Esophagus (tissue), 2 donors: ENCODE data around the gene VPS8. TPM values are rescaled to one million over a fixed set of nuclear protein-coding genes. Genes with fewer than 3 reads are reported as not detected.
A peak's percentile ranks its signal among the peaks of the same experiment; 100 is the strongest.

Source experiments
- H3K27ac ChIP-seq, 2 donors: one replicate each; pipeline ENCODE4 v1.5.1; 2013; ENCODE audit warnings: low read depth in 2 of 2, mild to moderate bottlenecking in 2 of 2, inconsistent platforms in 1 of 2, low read length in 1 of 2, moderate library complexity in 1 of 2
- H3K27me3 ChIP-seq, 2 donors: one replicate each; pipeline ENCODE4 v1.6.1; 2013; ENCODE audit warnings: low read length in 2 of 2, control low read depth in 1 of 2, mild to moderate bottlenecking in 1 of 2; ENCODE audit not compliant: insufficient read depth in 2 of 2, control insufficient read depth in 1 of 2
- H3K36me3 ChIP-seq, 2 donors: one replicate each; pipeline ENCODE4 v1.6.1; 2013; ENCODE audit warnings: low read length in 1 of 2; ENCODE audit not compliant: control insufficient read depth in 2 of 2, insufficient read depth in 2 of 2
- H3K4me1 ChIP-seq, 2 donors: one replicate each; pipeline ENCODE4 v1.6.1; 2013; ENCODE audit warnings: low read length in 1 of 2; ENCODE audit not compliant: control insufficient read depth in 2 of 2, insufficient read depth in 2 of 2
- H3K4me3 ChIP-seq, 2 donors: one replicate each; pipeline ENCODE4 v1.5.1; 2013; ENCODE audit warnings: low read length in 2 of 2, mild to moderate bottlenecking in 2 of 2, low read depth in 1 of 2, moderate library complexity in 1 of 2
- H3K9me3 ChIP-seq, 2 donors: one replicate each; pipeline ENCODE4 v1.6.1; 2013; ENCODE audit warnings: mild to moderate bottlenecking in 2 of 2, low read depth in 1 of 2, low read length in 1 of 2, moderate library complexity in 1 of 2; ENCODE audit not compliant: control insufficient read depth in 2 of 2, insufficient read depth in 1 of 2
- WGBS, 2 donors: extraction: QIAGEN DNeasy Blood & Tissue Kit; methylation state at CpG; one replicate each; pipeline ENCODE4 v1.1.7; 2013; 5-methylcytosine and 5-hydroxymethylcytosine counted together
- polyA plus RNA-seq, 2 donors: library from polyadenylated mRNA; stranded (reverse); fragments of 200-250 nt; gene quantifications; one replicate each; pipeline ENCODE4 v1.2.3, GENCODE V29; 2013
- donor health status: healthy with polysubstance abuse.
- donor health status: Bipolar disorder and iron deficiency.

Gene VPS8, protein sequence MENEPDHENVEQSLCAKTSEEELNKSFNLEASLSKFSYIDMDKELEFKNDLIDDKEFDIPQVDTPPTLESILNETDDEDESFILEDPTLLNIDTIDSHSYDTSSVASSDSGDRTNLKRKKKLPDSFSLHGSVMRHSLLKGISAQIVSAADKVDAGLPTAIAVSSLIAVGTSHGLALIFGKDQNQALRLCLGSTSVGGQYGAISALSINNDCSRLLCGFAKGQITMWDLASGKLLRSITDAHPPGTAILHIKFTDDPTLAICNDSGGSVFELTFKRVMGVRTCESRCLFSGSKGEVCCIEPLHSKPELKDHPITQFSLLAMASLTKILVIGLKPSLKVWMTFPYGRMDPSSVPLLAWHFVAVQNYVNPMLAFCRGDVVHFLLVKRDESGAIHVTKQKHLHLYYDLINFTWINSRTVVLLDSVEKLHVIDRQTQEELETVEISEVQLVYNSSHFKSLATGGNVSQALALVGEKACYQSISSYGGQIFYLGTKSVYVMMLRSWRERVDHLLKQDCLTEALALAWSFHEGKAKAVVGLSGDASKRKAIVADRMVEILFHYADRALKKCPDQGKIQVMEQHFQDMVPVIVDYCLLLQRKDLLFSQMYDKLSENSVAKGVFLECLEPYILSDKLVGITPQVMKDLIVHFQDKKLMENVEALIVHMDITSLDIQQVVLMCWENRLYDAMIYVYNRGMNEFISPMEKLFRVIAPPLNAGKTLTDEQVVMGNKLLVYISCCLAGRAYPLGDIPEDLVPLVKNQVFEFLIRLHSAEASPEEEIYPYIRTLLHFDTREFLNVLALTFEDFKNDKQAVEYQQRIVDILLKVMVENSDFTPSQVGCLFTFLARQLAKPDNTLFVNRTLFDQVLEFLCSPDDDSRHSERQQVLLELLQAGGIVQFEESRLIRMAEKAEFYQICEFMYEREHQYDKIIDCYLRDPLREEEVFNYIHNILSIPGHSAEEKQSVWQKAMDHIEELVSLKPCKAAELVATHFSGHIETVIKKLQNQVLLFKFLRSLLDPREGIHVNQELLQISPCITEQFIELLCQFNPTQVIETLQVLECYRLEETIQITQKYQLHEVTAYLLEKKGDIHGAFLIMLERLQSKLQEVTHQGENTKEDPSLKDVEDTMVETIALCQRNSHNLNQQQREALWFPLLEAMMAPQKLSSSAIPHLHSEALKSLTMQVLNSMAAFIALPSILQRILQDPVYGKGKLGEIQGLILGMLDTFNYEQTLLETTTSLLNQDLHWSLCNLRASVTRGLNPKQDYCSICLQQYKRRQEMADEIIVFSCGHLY (N-terminal part only)
- 10 to 100 TPM in 1 of 2 donors, 1 to 10 TPM in 1; 9.5 to 10.4 TPM for polyA plus RNA-seq

DNA sequence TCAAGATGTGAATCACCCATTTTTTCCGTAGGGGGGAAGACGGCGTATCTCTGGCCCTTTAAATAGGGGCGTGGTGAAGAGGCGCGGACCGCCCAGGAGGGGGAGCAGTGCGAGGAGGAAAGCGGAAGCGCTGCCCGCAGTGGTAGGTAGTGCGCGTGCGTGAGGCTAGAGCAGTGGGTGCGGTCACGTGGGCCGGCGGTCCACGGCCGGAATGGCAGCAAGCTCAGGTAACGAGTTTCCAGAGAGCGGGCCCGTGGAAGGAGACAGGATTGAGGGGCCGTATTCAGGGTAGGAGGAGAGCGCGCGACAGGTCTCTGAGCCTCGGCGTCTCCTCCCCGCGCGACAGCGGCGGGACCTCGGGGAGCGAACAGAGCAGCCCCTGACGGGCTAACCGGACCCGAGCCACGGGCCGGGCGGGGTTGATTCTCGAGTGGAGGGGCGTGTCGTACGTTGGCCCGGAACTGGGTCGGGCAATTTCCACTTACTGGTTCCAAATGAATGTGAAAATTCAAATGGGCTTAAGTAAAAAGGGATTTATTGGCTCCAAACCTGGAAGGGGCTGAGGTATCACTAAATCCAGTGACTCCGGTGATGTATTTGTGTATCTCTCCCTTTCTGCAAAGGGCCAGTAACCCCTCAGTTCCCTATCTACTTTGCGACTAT lies at the start of gene VPS8:
Gene VPS8 (plus strand): TSS at position 168 of the 663 bp plus-strand sequence. CDS start 12,467 bp downstream, outside the sequence.
- peak within 1 kb of the TSS; percentile 78 to 88 for H3K27ac ChIP-seq
- peaks cover 0 to 4% of the 10 kb centered on the region in 2 donors for H3K4me1 ChIP-seq
- no peaks in the 10 kb centered on the region for H3K36me3 ChIP-seq
- peak within 1 kb of the TSS; percentile 84 to 91 for H3K4me3 ChIP-seq
- 0 to 2% methylated on average over 50 of the region's 50 CpGs for WGBS, 2 donors
- H3K9me3 ChIP-seq, result no peaks in the 10 kb centered on the region
- no peaks in the 10 kb centered on the region for H3K27me3 ChIP-seq

DNA sequence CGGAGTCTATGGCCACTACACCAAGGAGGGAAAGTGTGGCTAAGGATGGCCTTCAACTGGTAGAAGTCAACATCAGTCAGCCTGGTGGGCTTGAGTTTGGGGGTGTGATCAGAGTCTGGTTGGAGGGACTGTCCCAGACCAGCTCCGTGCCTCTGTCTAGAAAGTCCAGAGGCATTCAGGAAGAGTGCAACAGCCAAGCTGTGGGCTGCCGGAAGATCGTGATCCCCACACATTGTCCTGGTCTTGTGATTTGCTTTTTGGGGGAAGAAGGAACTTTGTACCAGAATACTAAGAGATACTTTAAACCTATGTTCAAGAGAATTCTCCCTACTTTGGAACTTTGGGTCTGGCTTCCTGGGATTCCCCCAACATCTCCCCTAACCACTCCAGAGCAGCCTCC lies 47.8 kb upstream of the VPS8 start:
- Histone ChIP-seq H3K4me3 (no peak overlapping the region), H3K27me3 (no peaks in the 10 kb centered on the region), H3K36me3 (no peaks in the 10 kb centered on the region), H3K4me1 (peaks cover 7 to 17% of the 10 kb centered on the region in 2 donors), H3K27ac (no peak overlapping the region), H3K9me3 (no peaks in the 10 kb centered on the region)
- 93 to 97% methylated on average over 4 of the region's 4 CpGs for WGBS, 2 donors

DNA sequence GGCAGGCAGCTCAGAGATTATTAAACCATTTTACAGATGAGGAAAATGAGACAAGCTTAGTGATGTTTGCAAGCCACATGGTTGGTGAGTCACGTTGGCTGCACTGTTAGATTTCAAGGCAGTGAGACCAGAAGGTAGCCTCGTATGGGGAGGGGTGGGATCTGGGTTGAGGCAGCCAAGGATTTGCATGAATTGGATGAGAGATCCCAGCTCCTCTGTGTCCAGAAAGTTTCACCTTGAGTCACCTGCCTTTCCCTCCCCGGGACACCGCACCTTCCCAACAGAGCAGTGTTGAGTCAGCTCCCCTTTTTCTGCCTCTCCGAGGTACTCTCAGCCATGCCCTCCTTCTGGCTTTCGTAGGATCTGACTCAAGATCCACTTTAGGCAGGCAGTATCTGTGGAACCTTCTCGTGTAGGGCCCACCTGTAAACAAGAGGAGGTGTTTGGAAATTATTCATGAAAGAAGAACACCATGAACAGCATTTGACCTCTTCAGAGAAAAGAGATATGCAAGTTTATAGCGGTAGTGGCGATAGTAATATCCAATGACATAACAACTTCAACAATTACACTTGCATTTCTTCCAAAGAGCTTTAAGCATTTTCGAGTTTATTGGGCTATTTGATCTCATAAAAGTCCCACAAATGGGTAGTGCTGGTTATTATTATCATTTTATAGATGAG lies 46.8 kb upstream of the VPS8 start:
- WGBS, 2 donors, result 63 to 75% methylated on average over 10 of the region's 10 CpGs
- H3K36me3 ChIP-seq, result no peaks in the 10 kb centered on the region
- no peak overlapping the region for H3K4me3 ChIP-seq
- no peaks in the 10 kb centered on the region for H3K27me3 ChIP-seq
- H3K4me1 ChIP-seq, result peaks cover 6 to 13% of the 10 kb centered on the region in 2 donors
- no peaks in the 10 kb centered on the region for H3K9me3 ChIP-seq
- H3K27ac ChIP-seq, result peak overlapping the region; percentile 74 to 87

DNA sequence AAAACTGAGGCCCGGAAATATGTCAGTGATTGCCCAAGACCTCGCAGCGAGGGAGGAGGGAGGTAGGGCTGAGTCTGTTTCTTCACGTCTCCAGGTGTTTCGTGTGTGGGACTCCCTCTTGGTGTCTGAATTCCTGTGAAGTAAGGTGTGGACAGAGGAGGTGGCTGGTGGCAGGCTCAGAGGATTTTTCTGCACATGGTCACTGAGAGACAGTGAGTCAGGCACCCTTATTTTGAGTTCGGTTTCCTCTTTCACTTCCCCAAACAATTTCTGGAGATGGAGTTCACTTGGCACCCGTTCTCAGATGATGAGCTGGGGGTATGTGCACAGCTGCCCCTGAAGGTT lies 46.3 kb upstream of the VPS8 start:
- no peak overlapping the region for H3K4me3 ChIP-seq
- peak overlapping the region; percentile 74 to 85 for H3K27ac ChIP-seq
- no peaks in the 10 kb centered on the region for H3K27me3 ChIP-seq
- H3K9me3 ChIP-seq, result no peaks in the 10 kb centered on the region
- WGBS, 2 donors, result 61 to 63% methylated on average over 7 of the region's 7 CpGs
- H3K36me3 ChIP-seq, result no peaks in the 10 kb centered on the region
- H3K4me1 ChIP-seq, result peaks cover under 1 to 9% of the 10 kb centered on the region in 2 donors

DNA sequence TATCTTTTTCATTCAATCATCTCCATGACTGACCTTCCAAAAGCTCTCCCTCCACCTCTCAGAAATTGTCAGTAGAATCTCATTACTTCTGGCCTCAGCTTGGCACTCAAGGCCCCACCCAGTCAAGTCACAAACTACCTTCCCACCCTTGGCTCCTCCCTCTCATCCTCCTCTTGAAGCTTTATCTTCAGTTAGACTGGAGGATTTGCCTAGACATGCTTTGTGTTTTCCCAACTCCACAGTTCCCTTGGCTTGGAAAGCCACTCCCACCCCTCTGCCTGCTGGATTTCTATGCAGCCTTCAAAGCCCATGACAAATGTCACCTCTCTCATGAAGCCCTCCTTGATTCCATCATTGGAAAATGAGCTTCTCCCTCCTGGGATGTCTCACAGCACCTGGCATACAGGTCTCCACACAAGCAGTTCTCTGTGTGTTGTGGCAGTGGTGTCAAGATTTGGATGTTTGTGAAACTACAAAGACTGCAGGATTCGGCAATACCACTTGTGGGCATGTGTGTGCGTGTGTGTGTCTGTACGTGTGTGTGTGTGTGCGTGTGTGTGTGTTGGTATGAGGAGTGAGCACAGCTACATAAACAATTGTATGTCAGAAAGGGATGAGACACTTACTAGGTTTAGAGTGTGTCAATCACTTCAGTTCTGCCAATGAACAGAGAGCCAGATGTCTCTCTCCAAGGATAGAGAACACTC lies 45.3 kb upstream of the VPS8 start:
- Histone ChIP-seq H3K4me3 (no peak overlapping the region), H3K36me3 (no peaks in the 10 kb centered on the region), H3K27ac (peak overlapping the region in 1 of 2 donors; percentile 65), H3K9me3 (no peaks in the 10 kb centered on the region), H3K4me1 (peaks cover 0 to 4% of the 10 kb centered on the region in 2 donors), H3K27me3 (no peaks in the 10 kb centered on the region)
- WGBS, 2 donors, result 59 to 73% methylated on average over 4 of the region's 4 CpGs

DNA sequence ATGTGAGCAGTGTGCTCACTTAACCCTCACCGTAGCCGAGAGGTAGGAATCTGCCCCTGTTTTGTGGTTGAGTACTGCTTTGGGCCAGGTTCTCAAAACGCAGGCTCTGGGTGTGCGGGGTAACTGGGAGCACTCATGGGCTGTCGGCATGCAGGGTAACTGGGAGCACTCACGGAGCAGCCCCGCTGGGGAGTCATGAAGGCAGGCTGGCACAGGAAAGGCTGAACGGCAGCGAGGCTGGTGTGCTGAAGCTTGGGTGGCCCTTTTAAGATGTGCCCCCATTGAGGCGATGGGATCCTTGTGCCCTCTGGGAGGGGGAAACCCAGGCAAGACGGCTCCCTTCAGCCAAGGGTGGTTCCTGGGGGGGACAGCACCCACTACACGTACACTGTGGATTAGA lies 44.6 kb upstream of the VPS8 start:
- 79 to 89% methylated on average over 12 of the region's 12 CpGs for WGBS, 2 donors
- H3K4me1 ChIP-seq, result peaks cover 0 to 4% of the 10 kb centered on the region in 2 donors
- no peaks in the 10 kb centered on the region for H3K36me3 ChIP-seq
- no peaks in the 10 kb centered on the region for H3K27me3 ChIP-seq
- H3K27ac ChIP-seq, result no peak overlapping the region
- H3K9me3 ChIP-seq, result no peaks in the 10 kb centered on the region
- no peak overlapping the region for H3K4me3 ChIP-seq

DNA sequence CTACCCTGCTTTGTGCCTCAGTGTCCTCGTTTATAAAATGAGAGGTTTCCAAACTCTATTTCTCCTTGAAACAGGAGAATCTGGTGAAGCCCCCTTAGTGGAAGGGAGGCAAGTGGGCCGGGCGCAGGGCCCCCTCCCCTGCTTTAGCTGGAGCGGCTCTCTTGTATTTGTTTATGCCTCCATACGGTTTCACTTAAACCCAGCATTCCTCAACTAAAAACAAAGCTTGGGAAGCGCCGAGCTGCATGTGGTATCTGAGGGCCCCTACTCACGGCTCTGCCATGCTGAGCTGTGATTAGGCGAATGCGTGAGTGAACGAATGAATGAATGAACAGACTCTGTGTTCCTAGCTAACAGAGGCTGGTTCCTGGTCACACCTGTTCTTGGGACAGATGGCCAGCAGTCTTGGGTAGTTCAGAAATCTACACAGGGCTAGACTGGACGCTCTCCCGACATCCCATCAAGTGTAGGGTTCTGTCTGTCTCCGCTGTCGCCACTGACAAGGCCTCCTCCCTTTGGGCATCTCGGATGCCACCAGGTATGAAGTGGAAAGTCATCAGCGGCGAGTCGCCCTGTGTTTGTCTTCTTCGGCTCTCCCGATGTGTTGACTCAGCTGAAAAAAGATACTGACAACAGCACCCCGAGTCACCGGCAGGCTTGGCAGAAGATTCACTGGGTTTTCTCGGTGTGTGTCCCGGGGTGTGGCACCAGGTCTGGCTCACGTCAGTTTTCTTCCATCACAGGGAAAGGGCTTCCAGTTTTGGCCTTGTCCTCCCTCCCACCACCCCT lies 42.4 kb upstream of the VPS8 start:
- Histone ChIP-seq H3K27ac (no peak overlapping the region), H3K36me3 (no peaks in the 10 kb centered on the region)
- WGBS, 2 donors, result 78 to 80% methylated on average over 26 of the region's 26 CpGs

DNA sequence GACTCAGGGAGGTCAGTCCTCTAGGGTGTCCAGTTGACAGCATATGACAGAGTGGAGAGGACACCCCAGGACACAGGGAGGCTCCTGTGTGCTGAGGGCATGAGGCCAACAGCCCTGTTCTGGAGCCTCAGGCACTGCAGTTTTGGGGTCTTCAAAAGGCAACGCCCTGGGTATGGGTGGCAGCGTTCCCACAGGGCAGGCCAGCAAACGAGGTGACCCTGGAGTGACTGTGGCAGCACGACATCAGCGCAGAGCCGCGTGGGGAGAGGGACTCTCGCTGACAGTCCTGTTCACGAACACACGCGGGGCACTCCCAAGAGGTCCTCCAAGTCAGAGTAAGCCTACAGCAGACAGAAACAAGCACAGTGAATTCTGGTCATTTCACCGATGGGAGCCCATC lies 41.4 kb upstream of the VPS8 start:
- H3K4me1 ChIP-seq, result peaks cover 0 to 4% of the 10 kb centered on the region in 2 donors

More for the DNA sequence above, 42.4 kb upstream of the VPS8 start:
- H3K27me3 ChIP-seq, result no peaks in the 10 kb centered on the region
- H3K9me3 ChIP-seq, result no peaks in the 10 kb centered on the region
- H3K4me3 ChIP-seq, result no peak overlapping the region
- H3K4me1 ChIP-seq, result peaks cover 0 to 4% of the 10 kb centered on the region in 2 donors

More for the DNA sequence above, 41.4 kb upstream of the VPS8 start:
- no peaks in the 10 kb centered on the region for H3K36me3 ChIP-seq
- H3K4me3 ChIP-seq, result no peak overlapping the region
- 86 to 89% methylated on average over 12 of the region's 12 CpGs for WGBS, 2 donors
- no peak overlapping the region for H3K27ac ChIP-seq
- no peaks in the 10 kb centered on the region for H3K27me3 ChIP-seq
- H3K9me3 ChIP-seq, result no peaks in the 10 kb centered on the region
